ENCODE measurements around the gene SPC24.

The SPC24 gene

DNA sequence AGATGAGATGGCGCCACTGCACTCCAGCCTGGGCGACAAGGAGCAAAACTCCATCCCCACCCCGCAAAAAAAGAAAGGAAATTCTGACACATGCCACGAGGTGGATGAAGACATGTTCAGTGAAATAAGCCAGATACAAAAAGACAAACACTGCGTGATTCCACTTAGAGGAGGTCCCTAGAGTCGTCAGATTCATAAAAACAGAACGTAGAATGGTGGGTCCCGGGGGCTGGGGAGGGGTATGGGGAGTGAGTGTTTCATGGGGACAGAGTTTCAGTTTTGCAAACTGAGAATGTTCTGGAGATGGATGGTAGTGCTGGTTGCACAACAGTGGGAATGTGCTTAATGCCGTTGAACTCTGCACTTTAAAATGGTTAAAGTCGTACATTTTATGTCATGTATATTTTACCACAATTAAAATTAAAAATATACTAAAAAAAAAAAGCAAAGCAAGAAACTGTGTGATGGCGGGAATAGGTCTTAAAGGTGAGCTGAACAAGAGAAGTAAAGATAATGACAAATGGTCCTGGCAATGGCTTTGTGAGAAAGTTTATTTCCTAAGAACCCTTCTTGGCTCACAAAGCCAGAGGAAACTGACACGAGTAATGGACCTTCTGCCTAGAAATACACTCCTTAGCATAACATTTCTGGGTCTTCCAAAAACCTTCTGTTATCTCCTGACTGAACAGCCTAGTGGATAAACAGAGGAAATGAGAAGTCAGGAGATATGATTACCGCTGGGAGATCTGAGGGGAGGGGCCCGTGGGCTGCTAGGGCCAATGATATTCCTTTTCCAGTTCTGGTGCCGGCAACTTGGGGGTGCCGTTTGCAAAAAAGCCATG lies 4.2 kb upstream of the SPC24 start:
- no peaks in the 10 kb centered on the region for H3K4me1 ChIP-seq
- no peaks in the 10 kb centered on the region for H3K27me3 ChIP-seq
- no peak overlapping the region; the same call in 1 of the 2 replicates for H3K4me3 ChIP-seq (ENCODE audit: low read depth, low read length)
- H3K36me3 ChIP-seq = no peaks in the 10 kb centered on the region
- DNase-seq = no peak
- TF ChIP-seq, protein P1, sequence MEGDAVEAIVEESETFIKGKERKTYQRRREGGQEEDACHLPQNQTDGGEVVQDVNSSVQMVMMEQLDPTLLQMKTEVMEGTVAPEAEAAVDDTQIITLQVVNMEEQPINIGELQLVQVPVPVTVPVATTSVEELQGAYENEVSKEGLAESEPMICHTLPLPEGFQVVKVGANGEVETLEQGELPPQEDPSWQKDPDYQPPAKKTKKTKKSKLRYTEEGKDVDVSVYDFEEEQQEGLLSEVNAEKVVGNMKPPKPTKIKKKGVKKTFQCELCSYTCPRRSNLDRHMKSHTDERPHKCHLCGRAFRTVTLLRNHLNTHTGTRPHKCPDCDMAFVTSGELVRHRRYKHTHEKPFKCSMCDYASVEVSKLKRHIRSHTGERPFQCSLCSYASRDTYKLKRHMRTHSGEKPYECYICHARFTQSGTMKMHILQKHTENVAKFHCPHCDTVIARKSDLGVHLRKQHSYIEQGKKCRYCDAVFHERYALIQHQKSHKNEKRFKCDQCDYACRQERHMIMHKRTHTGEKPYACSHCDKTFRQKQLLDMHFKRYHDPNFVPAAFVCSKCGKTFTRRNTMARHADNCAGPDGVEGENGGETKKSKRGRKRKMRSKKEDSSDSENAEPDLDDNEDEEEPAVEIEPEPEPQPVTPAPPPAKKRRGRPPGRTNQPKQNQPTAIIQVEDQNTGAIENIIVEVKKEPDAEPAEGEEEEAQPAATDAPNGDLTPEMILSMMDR (IDR thresholded peaks at IDR 0.05; ENCODE audit: low read depth, low read length) = no peak; the same call in 1 of the 2 replicates
- no peaks in the 10 kb centered on the region for H3K9me3 ChIP-seq

DNA sequence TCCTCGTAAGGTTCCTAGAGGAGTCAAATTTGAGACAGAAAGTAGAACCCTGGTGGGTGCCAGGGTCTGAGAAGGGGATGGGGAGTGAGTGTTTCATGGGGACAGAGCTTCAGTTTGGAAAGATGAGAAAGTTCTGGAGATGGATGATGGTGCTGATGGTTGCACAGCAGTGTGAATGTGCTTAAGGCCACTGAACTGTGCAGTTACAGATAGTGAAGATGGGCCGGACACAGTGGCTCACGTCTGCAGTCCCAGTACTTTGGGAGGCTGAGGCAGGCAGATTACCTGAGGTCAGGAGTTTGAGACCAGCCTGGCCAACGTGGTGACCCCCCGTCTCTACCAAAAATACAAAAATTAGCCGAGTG lies 917 bp downstream of the SPC24 start:
- H3K4me3 ChIP-seq (ENCODE audit: low read depth, low read length) = peak overlapping the region; percentile 98
- H3K36me3 ChIP-seq = peaks cover 20% of the 10 kb centered on the region
- no peaks in the 10 kb centered on the region for H3K9me3 ChIP-seq
- H3K4me1 ChIP-seq = peaks cover 4% of the 10 kb centered on the region; the same call in 1 of the 2 replicates
- no peaks in the 10 kb centered on the region for H3K27me3 ChIP-seq
- DNase-seq = no peak
- TF ChIP-seq, protein P1 (IDR thresholded peaks at IDR 0.05; ENCODE audit: low read depth, low read length) = no peak

DNA sequence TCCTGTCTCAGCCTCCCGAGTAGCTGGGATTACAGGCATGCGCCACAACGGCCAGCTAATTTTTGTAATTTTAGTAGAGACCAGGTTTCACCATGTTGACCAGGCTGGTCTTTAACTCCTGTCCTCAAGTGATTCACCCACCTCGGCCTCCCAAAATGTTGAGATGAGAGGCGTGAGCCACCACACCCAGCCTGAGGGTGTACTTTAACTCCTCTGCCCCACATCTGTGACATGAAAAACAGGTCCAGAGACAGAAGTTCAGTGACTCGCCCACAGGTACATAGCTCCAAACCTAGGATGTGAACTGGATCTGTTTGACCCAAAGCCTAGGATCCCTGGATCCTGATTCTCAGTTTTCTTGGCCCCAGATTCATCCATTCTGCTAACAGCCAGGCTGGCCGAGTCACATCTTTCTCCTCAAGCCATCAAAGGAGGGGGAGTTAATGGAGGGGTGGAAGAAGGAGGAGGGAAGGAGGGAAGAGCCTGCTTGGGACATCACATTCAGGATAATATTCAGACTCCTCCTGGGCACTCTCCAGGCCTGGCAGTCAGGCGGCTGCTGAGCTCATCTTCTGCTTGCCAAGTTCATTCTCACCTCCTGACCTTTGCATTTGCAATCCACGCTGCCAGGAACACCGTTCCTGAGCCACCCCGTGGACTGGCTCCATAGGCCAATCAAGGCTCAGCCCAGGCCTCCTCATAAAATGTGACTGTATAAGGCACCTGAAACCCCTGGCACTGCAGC lies 3.1 kb downstream of the SPC24 start:
- H3K4me3 ChIP-seq (ENCODE audit: low read depth, low read length) = no peak overlapping the region
- peaks cover 42% of the 10 kb centered on the region for H3K36me3 ChIP-seq
- no peak for DNase-seq
- H3K4me1 ChIP-seq = peaks cover 4% of the 10 kb centered on the region; the same call in 1 of the 2 replicates
- TF ChIP-seq, protein P1 (IDR thresholded peaks at IDR 0.05; ENCODE audit: low read depth, low read length) = no peak
- no peaks in the 10 kb centered on the region for H3K27me3 ChIP-seq
- no peaks in the 10 kb centered on the region for H3K9me3 ChIP-seq

DNA sequence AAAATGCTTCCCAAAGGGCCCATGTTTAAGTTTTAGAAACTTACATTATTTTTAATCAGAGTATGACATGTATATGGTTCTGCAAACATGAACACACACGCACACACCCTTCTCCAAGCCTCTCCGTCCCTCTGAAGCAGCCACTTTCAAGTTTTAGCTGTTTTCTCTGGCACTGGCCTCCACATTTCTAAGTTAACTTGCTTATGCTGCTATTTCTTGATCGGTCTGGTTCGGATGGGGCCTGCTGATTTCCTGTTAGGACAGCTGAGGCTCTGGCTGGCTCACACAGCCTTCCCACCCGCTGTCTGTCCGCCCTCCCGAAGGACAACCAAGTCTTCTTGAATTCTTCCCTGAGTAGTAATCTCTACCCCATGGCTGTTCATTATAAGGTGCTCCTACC lies 4.4 kb downstream of the SPC24 start:
- DNase-seq = no peak
- peaks cover 4% of the 10 kb centered on the region; the same call in 1 of the 2 replicates for H3K4me1 ChIP-seq
- H3K9me3 ChIP-seq = no peaks in the 10 kb centered on the region
- peaks cover 51% of the 10 kb centered on the region for H3K36me3 ChIP-seq
- H3K27me3 ChIP-seq = no peaks in the 10 kb centered on the region
- no peak overlapping the region for H3K4me3 ChIP-seq (ENCODE audit: low read depth, low read length)
- TF ChIP-seq, protein P1 (IDR thresholded peaks at IDR 0.05; ENCODE audit: low read depth, low read length) = no peak

DNA sequence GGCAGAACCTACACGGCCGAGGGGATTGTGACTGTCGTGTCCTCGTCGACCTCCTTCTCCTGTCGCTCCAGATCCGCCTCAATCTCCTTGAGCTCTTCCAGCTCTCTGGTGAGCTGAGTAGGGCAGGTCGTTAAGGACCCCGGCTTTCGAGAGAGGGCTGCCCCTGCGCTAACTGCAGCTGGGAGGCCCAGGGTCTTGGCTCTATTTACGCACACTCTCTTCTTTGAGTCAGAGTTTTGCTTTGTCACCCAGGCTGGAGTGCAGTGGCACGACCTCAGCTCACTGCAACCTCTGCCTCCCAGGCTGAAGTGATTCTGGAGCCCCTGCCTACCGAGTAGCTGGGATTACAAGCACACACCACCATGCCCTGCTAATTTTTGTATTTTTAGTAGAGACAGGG lies 7.6 kb downstream of the SPC24 start:
- TF ChIP-seq, protein P1 (IDR thresholded peaks at IDR 0.05; ENCODE audit: low read depth, low read length) = no peak

DNA sequence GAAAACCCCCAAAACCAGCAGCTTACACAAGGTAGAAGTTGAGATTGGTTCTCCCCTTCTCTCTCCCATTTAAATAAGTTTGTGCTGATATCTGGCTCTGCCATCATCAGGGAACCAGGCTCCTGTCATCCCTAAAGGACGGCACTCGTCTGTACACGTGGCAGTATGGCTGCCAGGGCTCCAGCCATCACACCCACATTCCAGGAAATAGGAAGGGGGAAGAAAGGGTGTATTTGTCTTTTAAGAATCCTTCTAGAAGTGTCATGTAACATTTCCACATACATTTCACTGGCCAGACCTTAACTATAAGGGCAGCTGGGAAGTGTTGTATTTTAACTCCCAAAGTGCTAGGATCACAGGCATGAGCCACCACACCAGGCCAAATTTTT lies 10.1 kb downstream of the SPC24 start:
- H3K4me1 ChIP-seq = peaks cover 13% of the 10 kb centered on the region
- TF ChIP-seq, protein P1 (IDR thresholded peaks at IDR 0.05; ENCODE audit: low read depth, low read length) = no peak
- H3K36me3 ChIP-seq = peaks cover 52% of the 10 kb centered on the region
- H3K27me3 ChIP-seq = no peaks in the 10 kb centered on the region
- no peak overlapping the region for H3K4me3 ChIP-seq (ENCODE audit: low read depth, low read length)
- H3K9me3 ChIP-seq = no peaks in the 10 kb centered on the region
- DNase-seq = no peak

More for the DNA sequence above, 7.6 kb downstream of the SPC24 start:
- H3K4me1 ChIP-seq = peaks cover 3% of the 10 kb centered on the region
- no peaks in the 10 kb centered on the region for H3K9me3 ChIP-seq
- no peaks in the 10 kb centered on the region for H3K27me3 ChIP-seq
- peaks cover 66% of the 10 kb centered on the region for H3K36me3 ChIP-seq
- no peak for DNase-seq
- H3K4me3 ChIP-seq (ENCODE audit: low read depth, low read length) = no peak overlapping the region

All from BE2C (cell line).